ENCODE data around the gene PHF12.
A peak's percentile ranks its signal among the peaks of the same experiment; 100 is the strongest.
"Not testable (repeated sequence)": the region's sequence is repeated elsewhere in the genome, so short reads cannot be mapped to it uniquely, and the experiment has no call there.

Gene PHF12

DNA sequence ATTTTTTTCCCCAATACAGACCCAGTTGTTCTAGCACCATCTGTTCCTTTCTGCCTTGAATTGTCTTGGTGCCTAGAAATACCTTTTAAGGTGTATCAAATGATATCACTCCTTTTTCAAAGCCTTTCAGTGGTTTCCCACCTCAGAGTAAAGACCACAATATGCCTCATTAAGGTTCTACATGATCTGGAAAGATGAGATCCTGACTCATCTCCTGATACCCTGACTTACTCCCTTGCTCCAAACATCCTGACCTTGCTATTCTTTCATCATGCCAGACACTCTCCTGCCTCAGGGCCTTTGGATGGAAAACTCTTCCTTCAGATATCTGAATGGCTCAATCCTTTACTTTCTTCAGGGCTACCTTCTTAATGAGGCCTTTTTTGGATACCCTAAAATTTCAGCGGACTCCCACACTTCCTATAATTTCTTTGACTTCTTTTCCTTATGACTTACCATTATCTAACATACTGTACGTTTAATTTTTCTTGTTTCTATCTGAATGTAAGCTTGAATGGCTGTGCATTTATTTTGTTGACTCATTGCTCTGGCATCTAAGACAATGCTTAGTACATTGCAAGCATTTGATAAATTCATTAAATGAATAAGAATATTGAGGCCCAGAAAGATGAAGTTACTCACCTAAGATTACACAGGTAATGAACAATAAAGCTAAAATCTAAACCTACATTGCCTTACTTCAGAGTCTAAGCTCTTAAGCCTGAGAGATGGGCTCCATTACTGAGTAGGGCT is 73.0 kb downstream of the PHF12 start:
- DNase-seq (ENCODE audit: low read depth) = no peak
- no peak overlapping the region for H3K4me3 ChIP-seq (ENCODE audit: low read depth, low read length)
- TF ChIP-seq, protein P1, sequence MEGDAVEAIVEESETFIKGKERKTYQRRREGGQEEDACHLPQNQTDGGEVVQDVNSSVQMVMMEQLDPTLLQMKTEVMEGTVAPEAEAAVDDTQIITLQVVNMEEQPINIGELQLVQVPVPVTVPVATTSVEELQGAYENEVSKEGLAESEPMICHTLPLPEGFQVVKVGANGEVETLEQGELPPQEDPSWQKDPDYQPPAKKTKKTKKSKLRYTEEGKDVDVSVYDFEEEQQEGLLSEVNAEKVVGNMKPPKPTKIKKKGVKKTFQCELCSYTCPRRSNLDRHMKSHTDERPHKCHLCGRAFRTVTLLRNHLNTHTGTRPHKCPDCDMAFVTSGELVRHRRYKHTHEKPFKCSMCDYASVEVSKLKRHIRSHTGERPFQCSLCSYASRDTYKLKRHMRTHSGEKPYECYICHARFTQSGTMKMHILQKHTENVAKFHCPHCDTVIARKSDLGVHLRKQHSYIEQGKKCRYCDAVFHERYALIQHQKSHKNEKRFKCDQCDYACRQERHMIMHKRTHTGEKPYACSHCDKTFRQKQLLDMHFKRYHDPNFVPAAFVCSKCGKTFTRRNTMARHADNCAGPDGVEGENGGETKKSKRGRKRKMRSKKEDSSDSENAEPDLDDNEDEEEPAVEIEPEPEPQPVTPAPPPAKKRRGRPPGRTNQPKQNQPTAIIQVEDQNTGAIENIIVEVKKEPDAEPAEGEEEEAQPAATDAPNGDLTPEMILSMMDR (IDR thresholded peaks at IDR 0.05; ENCODE audit: insufficient read depth, low read depth, low read length, missing control alignments) = no peak

DNA sequence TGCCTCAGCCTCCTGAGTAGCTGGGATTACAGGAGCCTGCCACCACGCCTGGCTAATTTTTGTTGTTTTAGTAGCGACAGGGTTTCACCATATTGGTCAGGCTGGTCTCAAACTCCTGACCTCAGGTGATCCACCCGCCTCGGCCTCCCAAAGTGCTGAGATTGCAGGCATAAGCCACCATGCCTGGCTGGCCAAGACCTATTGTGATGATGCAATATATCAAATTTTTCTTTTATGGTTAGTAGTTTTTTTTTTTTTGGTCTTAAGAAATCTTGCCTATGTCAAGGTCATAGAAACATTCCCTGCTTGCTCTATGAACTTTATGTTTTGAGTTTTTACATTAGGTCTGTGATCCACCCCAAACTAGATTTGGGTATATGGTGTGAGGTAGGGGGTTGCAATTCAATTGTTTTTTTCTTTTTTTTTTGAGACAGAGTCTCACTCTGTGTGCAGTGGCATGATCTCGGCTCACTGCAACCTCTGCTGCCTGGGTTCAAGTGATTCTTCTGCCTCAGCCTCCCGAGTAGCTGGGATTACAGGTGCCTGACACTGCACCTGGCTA is 74.1 kb downstream of the PHF12 start:
- H3K4me3 ChIP-seq (ENCODE audit: low read depth, low read length); DNase-seq (ENCODE audit: low read depth): not testable (repeated sequence)

DNA sequence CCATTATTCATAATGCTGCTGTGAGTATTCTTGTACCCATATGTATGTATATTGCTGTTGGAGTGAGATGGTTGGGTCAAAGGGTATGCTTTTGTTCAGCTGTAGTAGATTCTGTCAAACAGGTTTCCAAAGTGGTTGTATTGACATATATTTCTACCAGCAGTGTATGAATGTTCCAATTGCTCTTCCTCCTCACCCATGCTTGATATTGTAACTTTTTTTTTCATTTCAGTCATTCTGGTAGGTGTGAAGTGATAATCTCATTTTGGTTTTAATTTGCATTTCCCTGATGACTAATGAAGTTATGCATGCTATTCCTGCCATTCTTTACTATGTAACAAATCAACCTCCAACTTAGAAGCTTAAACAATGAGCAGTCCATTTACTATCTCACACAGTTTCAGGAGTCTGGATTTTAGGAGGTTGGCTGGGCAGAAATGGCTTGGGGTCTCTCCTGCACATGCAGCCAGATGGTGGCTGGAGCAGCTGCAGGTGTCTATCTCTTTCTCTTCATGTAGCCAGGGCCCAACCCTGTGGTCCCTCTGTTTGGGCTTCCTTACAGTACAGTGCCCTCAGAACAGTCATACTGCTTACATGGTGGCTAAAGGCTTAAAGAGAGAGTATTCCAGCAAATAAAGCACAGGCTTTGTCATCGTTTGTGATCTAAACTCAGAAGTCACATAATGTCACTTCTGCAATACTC is 75.3 kb downstream of the PHF12 start:
- TF ChIP-seq, protein P1 (IDR thresholded peaks at IDR 0.05; ENCODE audit: insufficient read depth, low read depth, low read length, missing control alignments) = no peak
- DNase-seq (ENCODE audit: low read depth) = no peak
- no peak overlapping the region for H3K4me3 ChIP-seq (ENCODE audit: low read depth, low read length)

DNA sequence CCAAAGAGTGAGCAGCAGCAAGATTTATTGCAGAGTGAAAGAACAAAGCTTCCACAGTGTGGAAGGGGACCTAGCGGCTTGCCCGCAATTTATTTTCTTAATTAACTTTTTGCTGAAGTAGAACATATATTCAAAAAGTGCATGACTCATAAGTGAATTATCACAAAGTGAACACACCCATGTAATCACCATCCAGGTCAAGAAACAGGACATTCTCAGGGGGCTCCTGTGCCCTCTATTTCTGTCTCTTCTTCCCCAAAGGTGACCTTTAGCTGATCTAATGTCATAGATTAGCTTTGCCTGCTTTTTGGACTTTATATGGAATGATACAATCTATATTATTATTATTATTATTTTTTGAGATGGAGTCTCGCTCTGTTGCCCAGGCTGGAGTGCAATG is 76.6 kb downstream of the PHF12 start:
- no peak for DNase-seq (ENCODE audit: low read depth)
- H3K4me3 ChIP-seq (ENCODE audit: low read depth, low read length) = no peak overlapping the region
- TF ChIP-seq, protein P1 (IDR thresholded peaks at IDR 0.05; ENCODE audit: insufficient read depth, low read depth, low read length, missing control alignments) = no peak

DNA sequence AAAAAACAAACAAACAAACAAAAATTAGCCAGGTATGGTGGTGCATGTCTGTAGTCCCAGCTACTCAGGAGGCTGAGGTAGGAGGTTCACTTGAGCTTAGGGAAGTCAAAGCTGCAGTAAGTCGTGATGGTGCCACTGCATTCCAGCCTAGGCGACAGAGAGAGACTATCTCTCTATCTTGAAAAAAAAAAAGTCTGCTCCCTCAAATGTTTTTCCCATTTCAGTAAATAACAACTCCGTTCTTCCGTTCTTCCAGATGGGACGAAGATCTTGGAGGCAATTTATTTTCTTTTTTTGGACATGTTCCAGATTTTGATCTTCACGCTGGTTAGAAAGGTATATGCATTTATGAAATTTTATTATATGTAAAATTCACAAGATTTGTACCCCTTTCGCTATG is 77.5 kb downstream of the PHF12 start:
- TF ChIP-seq, protein P1 (IDR thresholded peaks at IDR 0.05; ENCODE audit: insufficient read depth, low read depth, low read length, missing control alignments) = no peak

DNA sequence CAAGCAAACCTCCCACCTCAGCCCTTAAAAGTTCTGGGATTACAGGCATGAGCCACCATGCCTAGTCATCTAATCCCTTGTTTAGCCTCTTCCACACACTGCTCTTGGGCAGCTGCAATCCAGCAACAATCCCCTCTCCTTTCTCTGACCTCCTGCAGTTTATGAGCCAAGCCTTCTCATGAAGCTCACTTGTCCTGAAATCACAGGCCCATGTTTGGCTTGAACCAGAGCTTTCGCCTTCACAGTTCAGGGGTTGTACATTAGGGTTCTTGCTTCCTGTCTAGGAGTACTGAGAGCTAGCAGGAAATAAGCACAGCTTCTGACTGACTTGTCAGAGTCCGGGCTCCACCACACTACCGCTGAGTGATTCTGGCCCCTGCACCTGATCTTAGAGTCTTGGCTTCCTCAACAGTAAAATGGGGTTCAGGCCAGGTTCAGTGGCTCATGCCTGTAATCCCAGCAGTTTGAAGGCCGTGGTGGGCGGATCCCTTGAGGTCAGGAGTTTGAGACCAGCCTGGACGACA is 80.2 kb downstream of the PHF12 start:
- peak; percentile 95 for DNase-seq (ENCODE audit: low read depth)
- no peak overlapping the region for H3K4me3 ChIP-seq (ENCODE audit: low read depth, low read length)
- TF ChIP-seq, protein P1 (IDR thresholded peaks at IDR 0.05; ENCODE audit: insufficient read depth, low read depth, low read length, missing control alignments) = no peak

More for the DNA sequence above, 77.5 kb downstream of the PHF12 start:
- DNase-seq (ENCODE audit: low read depth) = no peak
- no peak overlapping the region for H3K4me3 ChIP-seq (ENCODE audit: low read depth, low read length)

DNA sequence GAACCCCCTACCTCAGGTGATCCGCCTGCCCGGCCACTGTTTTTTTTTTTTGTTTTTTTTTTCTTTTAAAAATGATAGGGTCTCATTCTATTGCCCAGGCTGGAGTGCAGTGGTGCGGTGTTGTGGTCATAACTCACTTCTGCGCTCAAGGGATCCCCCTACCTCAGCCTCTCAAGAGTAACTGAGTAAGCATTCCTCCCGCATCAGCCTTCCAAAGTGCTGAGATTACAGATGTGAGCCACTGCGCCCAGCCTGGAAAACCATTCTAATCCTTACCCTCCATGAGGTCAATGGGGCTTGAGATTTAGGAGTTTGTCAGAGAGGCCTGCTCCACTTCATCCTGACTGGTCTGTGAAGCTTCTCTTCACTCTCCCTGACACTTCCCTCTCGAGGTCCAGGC is 84.0 kb downstream of the PHF12 start:
- DNase-seq (ENCODE audit: low read depth) = no peak
- TF ChIP-seq, protein P1 (IDR thresholded peaks at IDR 0.05; ENCODE audit: insufficient read depth, low read depth, low read length, missing control alignments) = no peak
- H3K4me3 ChIP-seq (ENCODE audit: low read depth, low read length) = no peak overlapping the region

All from GM12865 (cell line).